GM12878 (cell line): ENCODE measurements around the gene DOCK9. TPM values are rescaled to one million over a fixed set of nuclear protein-coding genes. Genes with fewer than 3 reads are reported as not detected.

Experiments
- ASH2L ChIP-seq: fragments of 300-600, 200-600 bp; sonication (generic); IDR thresholded peaks from 2 replicates; pipeline ENCODE4 v1.6.1; 2017; ENCODE audit warnings: low read depth, mild to moderate bottlenecking, borderline replicate concordance
- ATF3 ChIP-seq: IDR thresholded peaks from 2 replicates; pipeline ENCODE4 v1.6.1; 2011; ENCODE audit warnings: low read depth, mild to moderate bottlenecking, low read length, moderate library complexity, borderline replicate concordance; ENCODE audit errors: extremely low read depth
- BMI1 ChIP-seq: fragments of 450-650 bp; IDR thresholded peaks from 2 replicates; pipeline ENCODE4 v1.6.1; 2016; ENCODE audit warnings: mild to moderate bottlenecking, moderate library complexity, borderline replicate concordance
- CHD1 ChIP-seq: IDR thresholded peaks from 2 replicates; pipeline ENCODE4 v1.6.1; 2012; ENCODE audit warnings: low read depth, low read length, improper control_type of control experiment
- CHD4 ChIP-seq: fragments of 200-600 bp; sonication (generic); IDR thresholded peaks from 2 replicates; pipeline ENCODE4 v1.6.1; 2016; ENCODE audit warnings: mild to moderate bottlenecking
- CTCF ChIP-seq, 3 experiments: IDR thresholded peaks in 2 of 3; conservative IDR thresholded peaks in 1 of 3; 2 replicates each; pipeline ENCODE4 v1.5.1; 2011; ENCODE audit warnings: low read depth in 3 of 3, low read length in 3 of 3, mild to moderate bottlenecking in 3 of 3, control low read depth in 2 of 3, moderate library complexity in 2 of 3, inconsistent platforms in 1 of 3, mixed read lengths in 1 of 3; ENCODE audit not compliant: control insufficient read depth in 2 of 3, insufficient read depth in 1 of 3; ENCODE audit errors: extremely low read depth in 1 of 3
- ETV6 ChIP-seq, 2 experiments: fragments of 450-650 bp in 1 of 2; IDR thresholded peaks in 1 of 2; conservative IDR thresholded peaks in 1 of 2; 2 replicates each; pipeline ENCODE4 v1.6.1; 2014; ENCODE audit warnings: antibody characterized with exemption in 1 of 2, borderline replicate concordance in 1 of 2, low read depth in 1 of 2, mild to moderate bottlenecking in 1 of 2, moderate library complexity in 1 of 2
- FOXK2 ChIP-seq: fragments of 450-650 bp; IDR thresholded peaks from 2 replicates; pipeline ENCODE4 v1.6.1; 2017; ENCODE audit warnings: mild to moderate bottlenecking, moderate library complexity
- HSF1 ChIP-seq: fragments of 150-350 bp; IDR thresholded peaks from 2 replicates; pipeline ENCODE4 v1.6.1; 2014; ENCODE audit warnings: mild to moderate bottlenecking, low read depth, low read length
- IRF4 ChIP-seq: IDR thresholded peaks from 2 replicates; pipeline ENCODE4 v1.6.1; 2011; ENCODE audit warnings: low read depth, low read length
- IRF5 ChIP-seq: fragments of 450-650 bp; IDR thresholded peaks from 2 replicates; pipeline ENCODE4 v1.6.1; 2017; ENCODE audit warnings: borderline replicate concordance
- KLF5 ChIP-seq: fragments of 450-650 bp; IDR thresholded peaks from 2 replicates; pipeline ENCODE4 v1.6.1; 2014; ENCODE audit warnings: mild to moderate bottlenecking; ENCODE audit not compliant: partially characterized antibody
- NR2C2 ChIP-seq: IDR thresholded peaks from 2 replicates; pipeline ENCODE4 v1.6.1; 2011; ENCODE audit warnings: borderline replicate concordance, low read depth; ENCODE audit not compliant: control insufficient read depth, insufficient read length
- NR2F1 ChIP-seq: fragments of 450-650 bp; conservative IDR thresholded peaks from 2 replicates; pipeline ENCODE4 v1.6.1; 2017; ENCODE audit warnings: mild to moderate bottlenecking
- NRF1 ChIP-seq: conservative IDR thresholded peaks from 2 replicates; pipeline ENCODE4 v1.6.1; 2011; ENCODE audit warnings: mild to moderate bottlenecking, low read depth, low read length, improper control_type of control experiment
- PAX8 ChIP-seq: fragments of 450-650 bp; IDR thresholded peaks from 2 replicates; pipeline ENCODE4 v1.6.1; 2017; ENCODE audit warnings: mild to moderate bottlenecking, moderate library complexity
- PBX3 ChIP-seq: IDR thresholded peaks from 2 replicates; pipeline ENCODE4 v1.6.1; 2011; ENCODE audit warnings: mild to moderate bottlenecking, low read depth, low read length, moderate library complexity; ENCODE audit not compliant: insufficient replicate concordance
- SMAD5 ChIP-seq: IDR thresholded peaks from 2 replicates; pipeline ENCODE4 v1.6.1; 2016; ENCODE audit warnings: antibody characterized with exemption, low read depth
- SUPT20H ChIP-seq: IDR thresholded peaks from 2 replicates; pipeline ENCODE4 v1.6.1; 2011; ENCODE audit warnings: low read depth, mild to moderate bottlenecking, low read length, moderate library complexity, borderline replicate concordance; ENCODE audit not compliant: control insufficient read depth
- TARDBP ChIP-seq: IDR thresholded peaks from 2 replicates; pipeline ENCODE4 v1.6.1; 2016; ENCODE audit warnings: borderline replicate concordance
- USF1 ChIP-seq: IDR thresholded peaks from 2 replicates; pipeline ENCODE4 v1.6.1; 2011; ENCODE audit warnings: borderline replicate concordance, low read depth, mild to moderate bottlenecking, moderate library complexity, mixed read lengths, low read length; ENCODE audit not compliant: insufficient read depth; ENCODE audit errors: extremely low read length
- WRNIP1 ChIP-seq: IDR thresholded peaks from 2 replicates; pipeline ENCODE4 v1.6.1; 2011; ENCODE audit warnings: low read depth, low read length, improper control_type of control experiment, borderline replicate concordance
- YY1 ChIP-seq: IDR thresholded peaks from 2 replicates; pipeline ENCODE4 v1.6.1; 2011; ENCODE audit warnings: low read depth, mild to moderate bottlenecking, low read length
- ZNF622 ChIP-seq: fragments of 450-650 bp; IDR thresholded peaks from 2 replicates; pipeline ENCODE4 v1.6.1; 2017; ENCODE audit warnings: mild to moderate bottlenecking, inconsistent platforms
- ZSCAN29 ChIP-seq: fragments of 450-650 bp; IDR thresholded peaks from 2 replicates; pipeline ENCODE4 v1.6.1; 2017; ENCODE audit warnings: mild to moderate bottlenecking, moderate library complexity
- polyA plus RNA-seq, 11 experiments: library from polyadenylated mRNA; depleted of rRNA in 4 of 11; unstranded in 6 of 11; stranded (reverse) in 5 of 11; fragments of >200 nt; fragmentation: Nextera tagmentation in 4 of 11; fragmentation: Illumina TruSeq in 1 of 11; extraction: Ambion mirVana in 4 of 11; extraction: Trizol in 1 of 11; gene quantifications; 1 replicate in 1 of 11; 2 replicates in 10 of 11; pipeline versions ENCODE4 v1.2.1 to v1.2.3, GENCODE V29; 2011 to 2016; ENCODE audit warnings: inconsistent platforms in 2 of 11, missing spikeins in 2 of 11, low read depth in 1 of 11
- total RNA-seq, 4 experiments: library from RNA; depleted of rRNA in 3 of 4; stranded (reverse); fragments of >200 nt in 3 of 4; fragmentation: Illumina TruSeq in 1 of 4; extraction: Trizol in 1 of 4; gene quantifications; 2 replicates each; pipeline versions ENCODE4 v1.2.1 to v1.2.3, GENCODE V29; 2013 to 2021

The DOCK9 gene
- total and polyA plus RNA-seq, 10 of the 15 experiments (the other 5 are each of a cell fraction or from before 2014, with no cell fraction given): 0.09 to 2.9 (median 0.74) TPM

- TF ChIP-seq SUPT20H (no peak), CTCF (IDR thresholded peaks at IDR 0.05 in 2 of 3, conservative IDR thresholded peaks at IDR 0.05 in 1 of 3; ENCODE audit: control insufficient read depth in 2 of 3, extremely low read depth in 1 of 3, insufficient read depth in 1 of 3, low read depth in 3 of 3, low read length in 3 of 3) (no peak), YY1 (peak; percentile 51; the same call in 1 of the 2 replicates), USF1 (no peak), CHD4 (no peak), KLF5 (no peak), NR2C2 (no peak), FOXK2 (no peak), SMAD5 (no peak), ATF3 (no peak), NR2F1 (no peak), CHD1 (no peak), HSF1 (no peak), ZSCAN29 (no peak), ASH2L (no peak), PBX3 (no peak), BMI1 (no peak), IRF5 (no peak), WRNIP1 (no peak), IRF4 (peak; percentile 40; the same call in 1 of the 2 replicates), PAX8 (no peak), ETV6 (conservative IDR thresholded peaks at IDR 0.05 in 1 of 2, IDR thresholded peaks at IDR 0.05 in 1 of 2; ENCODE audit: borderline replicate concordance in 1 of 2, low read depth in 1 of 2) (no peak), ZNF622 (no peak), NRF1 (no peak), TARDBP (no peak)
Observed at GRCh38 chr13:98853771-98854221, 124.1 kb downstream of the DOCK9 start (continued).
